Astrocyte (in vitro differentiated cells and primary cell): ENCODE measurements around the gene EPB41L4B. TPM values are rescaled to one million over a fixed set of nuclear protein-coding genes. Genes with fewer than 3 reads are reported as not detected.

ENCODE experiments used
- DNase-seq: peaks from one replicate; pipeline ENCODE4 v3.0.0-alpha.2; 2010; ENCODE audit warnings: low read depth
- FAIRE-seq: peaks from 2 replicates; lab custom pipeline; 2011; peaks lifted over from hg19 to GRCh38; lab: Jason Lieb, UNC
- H2AFZ ChIP-seq: 2 replicates; pipeline ENCODE4 v1.6.0; 2012; ENCODE audit warnings: low read depth, low read length, inconsistent platforms
- H3K27ac ChIP-seq: 2 replicates; pipeline ENCODE4 v1.5.1; 2011; ENCODE audit warnings: low read depth, low read length, inconsistent platforms
- H3K27me3 ChIP-seq: 2 replicates; pipeline ENCODE4 v1.6.0; 2011; ENCODE audit warnings: low read length, inconsistent platforms; ENCODE audit not compliant: insufficient read depth
- H3K36me3 ChIP-seq: 2 replicates; pipeline ENCODE4 v1.5.1; 2011; ENCODE audit warnings: low read length, inconsistent platforms; ENCODE audit not compliant: insufficient read depth
- H3K4me1 ChIP-seq: 2 replicates; pipeline ENCODE4 v1.5.1; 2011; ENCODE audit warnings: low read length, inconsistent platforms; ENCODE audit not compliant: insufficient read depth
- H3K4me2 ChIP-seq: 2 replicates; pipeline ENCODE4 v1.6.0; 2012; ENCODE audit warnings: low read length, inconsistent platforms
- H3K4me3 ChIP-seq: 2 replicates; pipeline ENCODE4 v1.5.1; 2011; ENCODE audit warnings: low read depth, mild to moderate bottlenecking, low read length, inconsistent platforms; ENCODE audit not compliant: insufficient read depth
- H3K79me2 ChIP-seq: 2 replicates; pipeline ENCODE4 v1.6.0; 2012; ENCODE audit warnings: mild to moderate bottlenecking, low read length, inconsistent platforms; ENCODE audit not compliant: insufficient read depth
- H3K9ac ChIP-seq: 2 replicates; pipeline ENCODE4 v1.6.0; 2012; ENCODE audit warnings: mild to moderate bottlenecking, low read length, inconsistent platforms
- H3K9me3 ChIP-seq: 2 replicates; pipeline ENCODE4 v1.5.1; 2012; ENCODE audit warnings: low read depth, mild to moderate bottlenecking, low read length, inconsistent platforms; ENCODE audit not compliant: insufficient read depth
- H4K20me1 ChIP-seq: 2 replicates; pipeline ENCODE4 v1.6.0; 2012; ENCODE audit warnings: low read length, inconsistent platforms; ENCODE audit not compliant: insufficient read depth
- H3K27ac Mint-ChIP-seq: one replicate; pipeline ENCODE4 v1.8.0; 2021; ENCODE audit warnings: mild to moderate bottlenecking, mixed read lengths; ENCODE audit not compliant: unreplicated experiment
- H3K27me3 Mint-ChIP-seq: one replicate; pipeline ENCODE4 v1.8.0; 2021; ENCODE audit warnings: low read depth, mixed read lengths; ENCODE audit not compliant: unreplicated experiment
- H3K36me3 Mint-ChIP-seq: one replicate; pipeline ENCODE4 v1.8.0; 2021; ENCODE audit warnings: low read depth, mixed read lengths; ENCODE audit not compliant: unreplicated experiment
- H3K4me1 Mint-ChIP-seq: one replicate; pipeline ENCODE4 v1.8.0; 2021; ENCODE audit warnings: low read depth, mixed read lengths; ENCODE audit not compliant: unreplicated experiment
- H3K4me3 Mint-ChIP-seq: one replicate; pipeline ENCODE4 v1.8.0; 2021; ENCODE audit warnings: mild to moderate bottlenecking, moderate library complexity, mixed read lengths; ENCODE audit not compliant: unreplicated experiment
- H3K9me3 Mint-ChIP-seq: one replicate; pipeline ENCODE4 v1.8.0; 2021; ENCODE audit warnings: mild to moderate bottlenecking, mixed read lengths; ENCODE audit not compliant: unreplicated experiment
- EZH2 ChIP-seq: IDR thresholded peaks from 2 replicates; pipeline ENCODE4 v1.6.1; 2012; ENCODE audit warnings: mild to moderate bottlenecking, low read length, inconsistent platforms; ENCODE audit not compliant: insufficient read depth
- total RNA-seq: library from RNA; stranded (reverse); gene quantifications from 2 replicates; pipeline ENCODE4 v1.2.1, GENCODE V29; 2021
- TF ChIP-seq, protein P1 (sequence below): IDR thresholded peaks from 2 replicates; pipeline ENCODE4 v1.5.1; 2011; ENCODE audit warnings: low read depth, mild to moderate bottlenecking, inconsistent platforms, low read length, moderate library complexity; ENCODE audit not compliant: insufficient read depth

Gene EPB41L4B
- total RNA-seq, 1 donor from 2014 or later = 2.0 TPM

DNA sequence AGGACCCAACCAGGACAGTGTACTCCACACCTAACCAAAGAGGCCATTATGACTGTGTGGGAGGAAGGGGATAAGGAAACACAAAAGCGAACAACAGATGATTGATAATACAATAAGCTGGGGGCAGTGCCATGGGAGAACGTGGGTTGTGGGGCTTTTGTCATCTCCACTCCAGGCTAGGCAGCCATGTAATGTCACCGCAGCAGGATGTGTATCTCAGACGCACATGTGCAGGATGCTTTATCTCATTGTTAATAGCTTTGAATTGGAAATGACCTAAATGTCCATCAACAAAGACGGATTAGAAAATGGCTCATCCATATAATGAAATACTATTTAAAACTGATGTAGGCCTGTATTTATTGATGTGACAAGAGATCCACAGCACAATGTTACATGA lies 51.0 kb downstream of the EPB41L4B start:
- no peaks in the 10 kb centered on the region for H3K4me1 Mint-ChIP-seq

DNA sequence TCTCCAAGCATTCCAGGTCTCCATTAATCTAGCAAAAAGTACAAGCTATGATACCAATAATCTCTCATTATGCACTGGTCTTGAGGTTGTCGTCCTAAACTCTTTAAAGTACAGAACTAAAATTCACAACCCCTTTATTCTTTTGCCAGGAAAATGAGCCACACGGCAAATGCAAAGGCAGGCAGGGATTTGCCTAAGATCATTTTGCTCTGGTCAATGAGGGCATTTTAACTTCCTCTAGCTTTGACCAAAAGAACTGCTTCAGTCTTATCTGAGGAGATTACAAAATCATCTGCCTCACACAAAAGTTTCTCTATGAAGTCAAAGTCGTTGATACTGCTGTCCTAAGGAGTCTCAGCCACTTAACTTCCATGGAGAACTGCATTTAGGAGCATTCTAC lies 51.8 kb downstream of the EPB41L4B start:
- no peaks in the 10 kb centered on the region for H3K4me1 ChIP-seq
- H3K27ac Mint-ChIP-seq = no peak overlapping the region
- peaks cover 6% of the 10 kb centered on the region for H3K9me3 Mint-ChIP-seq
- no peak overlapping the region for H3K4me3 Mint-ChIP-seq
- TF ChIP-seq EZH2 = no peak
- TF ChIP-seq, protein P1, sequence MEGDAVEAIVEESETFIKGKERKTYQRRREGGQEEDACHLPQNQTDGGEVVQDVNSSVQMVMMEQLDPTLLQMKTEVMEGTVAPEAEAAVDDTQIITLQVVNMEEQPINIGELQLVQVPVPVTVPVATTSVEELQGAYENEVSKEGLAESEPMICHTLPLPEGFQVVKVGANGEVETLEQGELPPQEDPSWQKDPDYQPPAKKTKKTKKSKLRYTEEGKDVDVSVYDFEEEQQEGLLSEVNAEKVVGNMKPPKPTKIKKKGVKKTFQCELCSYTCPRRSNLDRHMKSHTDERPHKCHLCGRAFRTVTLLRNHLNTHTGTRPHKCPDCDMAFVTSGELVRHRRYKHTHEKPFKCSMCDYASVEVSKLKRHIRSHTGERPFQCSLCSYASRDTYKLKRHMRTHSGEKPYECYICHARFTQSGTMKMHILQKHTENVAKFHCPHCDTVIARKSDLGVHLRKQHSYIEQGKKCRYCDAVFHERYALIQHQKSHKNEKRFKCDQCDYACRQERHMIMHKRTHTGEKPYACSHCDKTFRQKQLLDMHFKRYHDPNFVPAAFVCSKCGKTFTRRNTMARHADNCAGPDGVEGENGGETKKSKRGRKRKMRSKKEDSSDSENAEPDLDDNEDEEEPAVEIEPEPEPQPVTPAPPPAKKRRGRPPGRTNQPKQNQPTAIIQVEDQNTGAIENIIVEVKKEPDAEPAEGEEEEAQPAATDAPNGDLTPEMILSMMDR = no peak
- no peak overlapping the region for H3K4me3 ChIP-seq
- no peaks in the 10 kb centered on the region for H3K79me2 ChIP-seq
- FAIRE-seq = no peak
- no peak overlapping the region for H3K9ac ChIP-seq
- H3K27me3 Mint-ChIP-seq = peaks cover 4% of the 10 kb centered on the region
- H3K27ac ChIP-seq = no peak overlapping the region
- H3K27me3 ChIP-seq = no peaks in the 10 kb centered on the region
- no peaks in the 10 kb centered on the region for H3K4me1 Mint-ChIP-seq
- no peaks in the 10 kb centered on the region for H4K20me1 ChIP-seq
- no peaks in the 10 kb centered on the region for H3K36me3 ChIP-seq
- no peaks in the 10 kb centered on the region for H3K9me3 ChIP-seq
- DNase-seq = no peak
- no peak overlapping the region for H3K4me2 ChIP-seq
- H2AFZ ChIP-seq = no peak overlapping the region
- H3K36me3 Mint-ChIP-seq = no peaks in the 10 kb centered on the region

More for the DNA sequence above, 51.0 kb downstream of the EPB41L4B start:
- H2AFZ ChIP-seq = no peak overlapping the region
- H3K36me3 ChIP-seq = no peaks in the 10 kb centered on the region
- H3K4me1 ChIP-seq = no peaks in the 10 kb centered on the region
- peaks cover 6% of the 10 kb centered on the region for H3K9me3 Mint-ChIP-seq
- no peak overlapping the region for H3K27ac ChIP-seq
- H3K36me3 Mint-ChIP-seq = no peaks in the 10 kb centered on the region
- no peaks in the 10 kb centered on the region for H3K79me2 ChIP-seq
- no peak overlapping the region for H3K4me3 ChIP-seq
- no peaks in the 10 kb centered on the region for H4K20me1 ChIP-seq
- FAIRE-seq (no peak), DNase-seq (no peak)
- H3K9me3 ChIP-seq = no peaks in the 10 kb centered on the region
- H3K27me3 ChIP-seq = no peaks in the 10 kb centered on the region
- no peak overlapping the region for H3K9ac ChIP-seq
- H3K4me3 Mint-ChIP-seq = no peak overlapping the region
- H3K4me2 ChIP-seq = no peak overlapping the region
- H3K27ac Mint-ChIP-seq = no peak overlapping the region
- no peak for TF ChIP-seq EZH2
- TF ChIP-seq, protein P1 = no peak
- H3K27me3 Mint-ChIP-seq = peaks cover 7% of the 10 kb centered on the region

DNA sequence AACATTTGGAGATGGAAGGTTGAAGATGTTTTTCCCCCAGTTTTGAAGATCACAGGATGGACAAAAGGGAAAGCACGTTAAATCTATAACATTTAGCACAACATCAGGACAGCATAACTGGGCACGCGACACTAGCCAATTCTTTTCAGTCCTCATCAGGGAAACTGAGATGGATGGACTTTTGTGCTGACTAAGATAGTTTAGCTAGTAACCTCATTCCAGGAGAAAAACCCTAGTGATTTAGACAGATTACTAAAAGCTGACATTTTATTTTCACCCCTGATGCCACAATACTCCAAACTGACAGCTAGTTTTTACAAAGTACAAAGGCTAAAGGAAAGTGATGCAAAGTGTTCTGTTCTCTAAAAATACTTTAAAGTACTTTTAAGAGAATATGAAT lies 53.3 kb downstream of the EPB41L4B start:
- no peak overlapping the region for H3K27ac ChIP-seq
- no peak overlapping the region for H3K4me3 ChIP-seq
- H3K9me3 ChIP-seq = no peaks in the 10 kb centered on the region
- H3K9ac ChIP-seq = no peak overlapping the region
- no peaks in the 10 kb centered on the region for H3K4me1 Mint-ChIP-seq
- FAIRE-seq (no peak), DNase-seq (no peak)
- TF ChIP-seq, protein P1 = no peak
- no peak for TF ChIP-seq EZH2
- peaks cover 6% of the 10 kb centered on the region for H3K9me3 Mint-ChIP-seq
- H3K36me3 Mint-ChIP-seq = no peaks in the 10 kb centered on the region
- no peaks in the 10 kb centered on the region for H3K27me3 ChIP-seq
- H3K4me2 ChIP-seq = no peak overlapping the region
- H3K4me3 Mint-ChIP-seq = no peak overlapping the region
- H2AFZ ChIP-seq = no peak overlapping the region
- H3K27ac Mint-ChIP-seq = no peak overlapping the region
- H3K4me1 ChIP-seq = no peaks in the 10 kb centered on the region
- H3K36me3 ChIP-seq = no peaks in the 10 kb centered on the region
- H3K27me3 Mint-ChIP-seq = no peaks in the 10 kb centered on the region
- no peaks in the 10 kb centered on the region for H3K79me2 ChIP-seq
- H4K20me1 ChIP-seq = no peaks in the 10 kb centered on the region
